ENCODE data around the gene PRPS1L1. TPM values are rescaled to one million over a fixed set of nuclear protein-coding genes. Genes with fewer than 3 reads are reported as not detected.

PRPS1L1 gene
- total RNA-seq, 4 donors from 2014 or later, result not detected

DNA sequence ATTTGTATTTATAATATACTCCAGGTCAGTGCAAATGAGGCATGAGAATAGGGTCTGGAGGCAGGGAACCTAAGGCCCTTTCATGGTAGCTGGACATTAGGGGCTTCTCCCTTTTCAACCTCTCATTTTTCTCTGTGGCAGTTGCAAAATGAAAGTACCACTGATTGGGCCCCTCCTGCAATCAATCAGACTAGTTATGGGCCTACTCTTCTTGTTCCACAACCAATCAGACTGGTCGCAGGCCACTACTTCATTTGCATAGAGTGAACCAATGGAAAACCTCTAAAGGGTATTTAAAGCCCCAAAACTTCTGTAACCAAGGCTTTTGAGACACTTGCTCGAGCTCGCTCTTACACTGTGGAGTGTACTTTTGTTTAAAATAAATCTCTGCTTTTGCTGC is 10.0 kb upstream of the PRPS1L1 start:
- TF ChIP-seq CTCF (IDR thresholded peaks at IDR 0.05; ENCODE audit: low read depth), result no peak

GRCh38 chr7:18036783-18037182 is 9.1 kb upstream of the PRPS1L1 start:
- no peak for TF ChIP-seq CTCF (IDR thresholded peaks at IDR 0.05; ENCODE audit: low read depth)

DNA sequence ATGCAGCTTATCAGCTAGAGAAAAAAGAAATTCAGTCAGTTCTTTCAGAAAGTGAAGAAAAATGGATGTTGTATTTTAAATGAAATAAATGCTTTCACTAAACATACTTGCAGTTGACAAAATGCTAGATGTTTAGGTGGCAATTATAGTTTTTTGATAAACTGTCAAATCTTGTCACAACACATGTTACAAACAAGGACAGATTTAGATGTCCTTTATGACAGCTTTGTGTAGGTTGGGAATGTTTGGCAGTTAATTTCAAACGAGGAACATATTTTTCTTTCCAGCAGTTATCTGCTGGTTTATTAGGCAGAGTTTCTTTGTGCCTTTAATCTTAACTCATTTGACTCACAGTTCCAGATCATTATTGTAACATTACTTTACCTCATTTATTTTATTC is 3.1 kb upstream of the PRPS1L1 start:
- TF ChIP-seq CTCF (IDR thresholded peaks at IDR 0.05; ENCODE audit: low read depth), result no peak

- no peak for TF ChIP-seq CTCF (IDR thresholded peaks at IDR 0.05; ENCODE audit: low read depth)
Measured at GRCh38 chr7:18020138-18020715, 7.4 kb downstream of the PRPS1L1 start.

DNA sequence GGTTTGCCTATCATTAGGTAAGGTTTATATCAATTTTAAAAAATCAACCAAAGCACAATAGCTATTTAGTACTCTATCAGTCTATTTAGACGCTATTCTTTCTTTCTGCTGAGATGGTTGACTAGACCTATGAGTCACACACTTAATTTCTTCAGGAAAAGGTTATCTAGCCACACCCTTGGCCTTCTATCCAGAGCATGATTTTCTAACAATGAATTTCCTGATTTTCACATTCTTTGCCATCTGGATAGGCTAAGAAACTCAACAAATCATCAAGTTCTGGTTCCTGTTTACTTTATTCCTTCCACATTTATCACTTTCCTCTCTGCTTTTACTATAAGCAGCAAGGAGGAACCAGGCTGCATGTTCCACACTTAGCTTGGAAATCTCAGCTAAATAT is 8.1 kb downstream of the PRPS1L1 start:
- TF ChIP-seq CTCF (IDR thresholded peaks at IDR 0.05; ENCODE audit: low read depth), result no peak

DNA sequence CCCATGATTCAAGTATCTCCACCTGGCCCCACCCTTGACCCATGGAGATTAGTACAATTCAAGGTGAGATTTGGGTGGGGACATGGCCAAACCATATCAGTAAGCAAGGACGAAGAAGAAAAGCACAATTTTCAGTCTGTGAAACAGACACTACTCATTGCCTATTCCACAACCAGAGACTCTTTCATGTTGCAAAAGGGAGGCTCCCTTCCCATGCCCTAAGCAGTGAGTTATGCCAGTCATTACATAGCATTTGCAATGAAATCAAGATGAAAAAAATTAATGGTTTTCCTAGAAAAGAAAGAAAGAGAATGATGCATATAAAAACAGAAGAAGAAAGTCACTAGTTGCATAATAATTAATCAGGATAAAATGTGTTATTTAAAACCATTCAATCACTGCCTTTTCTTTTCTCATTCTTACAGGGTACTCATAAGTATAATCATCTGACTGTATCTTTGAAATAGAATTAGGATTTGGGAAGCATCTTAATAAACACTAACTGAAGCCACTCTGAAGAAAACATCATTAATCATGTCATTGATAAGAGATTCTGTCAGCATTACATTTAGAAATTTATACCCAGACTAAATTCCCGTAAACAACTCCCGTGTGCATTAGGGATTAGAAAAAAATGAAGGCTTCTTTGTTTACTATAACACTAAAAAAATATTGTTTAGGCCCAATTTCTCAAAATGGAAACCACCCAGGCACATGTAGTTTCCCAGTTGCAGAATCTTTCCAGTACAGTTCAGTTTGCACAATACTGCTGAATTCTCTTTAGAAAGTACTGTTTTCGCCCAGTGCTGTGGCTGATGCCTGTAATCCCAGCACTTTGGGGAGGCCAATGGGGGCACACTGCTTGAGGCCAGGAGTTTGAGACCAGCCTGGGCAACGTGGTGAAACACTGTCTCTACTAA is 9.1 kb downstream of the PRPS1L1 start:
- no peak for TF ChIP-seq CTCF (IDR thresholded peaks at IDR 0.05; ENCODE audit: low read depth)
